HepG2 (cell line): ENCODE data around the gene CDR2L. TPM values are rescaled to one million over a fixed set of nuclear protein-coding genes. Genes with fewer than 3 reads are reported as not detected.

Experiments
- KLF11 ChIP-seq: IDR thresholded peaks from 2 replicates; pipeline ENCODE4 v1.6.1; 2016; ENCODE audit warnings: missing compliant biosample characterization
- NCOA1 ChIP-seq: sonication (generic); formaldehyde crosslinking; IDR thresholded peaks from 2 replicates; pipeline ENCODE4 v1.9.0; 2021; ENCODE audit warnings: missing genetic modification reagents
- RARG ChIP-seq: sonication (generic); formaldehyde crosslinking; IDR thresholded peaks from 2 replicates; pipeline ENCODE4 v1.4.0; 2020; ENCODE audit warnings: low read depth, mild to moderate bottlenecking, missing genetic modification reagents
- TOPORS ChIP-seq: sonication (generic); formaldehyde crosslinking; IDR thresholded peaks from 2 replicates; pipeline ENCODE4 v1.8.0; 2023; ENCODE audit warnings: mild to moderate bottlenecking, missing genetic modification reagents
- ZBTB14 ChIP-seq: sonication (generic); formaldehyde crosslinking; IDR thresholded peaks from 2 replicates; pipeline ENCODE4 v1.4.0; 2020; ENCODE audit warnings: missing genetic modification reagents
- ZFP36L1 ChIP-seq: sonication (generic); formaldehyde crosslinking; IDR thresholded peaks from 2 replicates; pipeline ENCODE4 v1.8.0; 2022; ENCODE audit warnings: mild to moderate bottlenecking, missing genetic modification reagents, moderate library complexity
- ZNF407 ChIP-seq: sonication (generic); formaldehyde crosslinking; IDR thresholded peaks from one replicate; pipeline ENCODE4 v1.5.1; 2020; ENCODE audit warnings: mild to moderate bottlenecking, missing genetic modification reagents; ENCODE audit errors: not compliant biosample characterization
- ZNF558 ChIP-seq: sonication (generic); formaldehyde crosslinking; IDR thresholded peaks from 2 replicates; pipeline ENCODE4 v1.9.0; 2022; ENCODE audit warnings: mild to moderate bottlenecking, missing genetic modification reagents, borderline replicate concordance
- ZNF775 ChIP-seq: sonication (generic); formaldehyde crosslinking; IDR thresholded peaks from 2 replicates; pipeline ENCODE4 v1.4.0; 2020; ENCODE audit warnings: missing genetic modification reagents, mild to moderate bottlenecking, moderate library complexity, borderline replicate concordance
- ZSCAN29 ChIP-seq: sonication (generic); formaldehyde crosslinking; conservative IDR thresholded peaks from 2 replicates; pipeline ENCODE4 v1.4.0; 2020; ENCODE audit warnings: mild to moderate bottlenecking, missing genetic modification reagents
- polyA plus RNA-seq, 8 experiments: library from polyadenylated mRNA; depleted of rRNA in 3 of 8; stranded (reverse) in 7 of 8; unstranded in 1 of 8; fragments of >200 nt; fragmentation: Illumina TruSeq in 4 of 8; extraction: Trizol in 4 of 8; gene quantifications; 2 replicates each; pipeline versions ENCODE4 v1.2.1 to v1.2.3, GENCODE V29; 2011 to 2016; ENCODE audit warnings: low read depth in 4 of 8, missing spikeins in 1 of 8, mixed read lengths in 1 of 8; ENCODE audit not compliant: insufficient read depth in 1 of 8
- total RNA-seq, 5 experiments: library from RNA; depleted of rRNA; stranded (reverse); fragments of >200 nt; fragmentation: Illumina TruSeq; extraction: Trizol; gene quantifications; 2 replicates each; pipeline ENCODE4 v1.2.3, GENCODE V29; 2016; ENCODE audit warnings: low read depth in 1 of 5
- TF ChIP-seq, protein P1 (sequence below): sonication (generic); formaldehyde crosslinking; conservative IDR thresholded peaks from 2 replicates; pipeline ENCODE4 v1.5.0; 2020; ENCODE audit warnings: missing genetic modification reagents
- TF ChIP-seq, protein P2 (sequence below): sonication (generic); formaldehyde crosslinking; IDR thresholded peaks from 2 replicates; pipeline ENCODE4; 2020; ENCODE audit warnings: missing genetic modification reagents, mild to moderate bottlenecking, borderline replicate concordance
- TF ChIP-seq, protein P3 (sequence below): IDR thresholded peaks from 2 replicates; pipeline ENCODE4 v1.6.1; 2016; ENCODE audit warnings: low read depth, borderline replicate concordance

CDR2L gene
- total and polyA plus RNA-seq, 2 of the 13 experiments (the other 11 are each of a cell fraction or from before 2014, with no cell fraction given): 1.9 to 2.1 TPM

- TF ChIP-seq, protein P1, sequence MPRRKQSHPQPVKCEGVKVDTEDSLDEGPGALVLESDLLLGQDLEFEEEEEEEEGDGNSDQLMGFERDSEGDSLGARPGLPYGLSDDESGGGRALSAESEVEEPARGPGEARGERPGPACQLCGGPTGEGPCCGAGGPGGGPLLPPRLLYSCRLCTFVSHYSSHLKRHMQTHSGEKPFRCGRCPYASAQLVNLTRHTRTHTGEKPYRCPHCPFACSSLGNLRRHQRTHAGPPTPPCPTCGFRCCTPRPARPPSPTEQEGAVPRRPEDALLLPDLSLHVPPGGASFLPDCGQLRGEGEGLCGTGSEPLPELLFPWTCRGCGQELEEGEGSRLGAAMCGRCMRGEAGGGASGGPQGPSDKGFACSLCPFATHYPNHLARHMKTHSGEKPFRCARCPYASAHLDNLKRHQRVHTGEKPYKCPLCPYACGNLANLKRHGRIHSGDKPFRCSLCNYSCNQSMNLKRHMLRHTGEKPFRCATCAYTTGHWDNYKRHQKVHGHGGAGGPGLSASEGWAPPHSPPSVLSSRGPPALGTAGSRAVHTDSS: no peak
- TF ChIP-seq, protein P2, sequence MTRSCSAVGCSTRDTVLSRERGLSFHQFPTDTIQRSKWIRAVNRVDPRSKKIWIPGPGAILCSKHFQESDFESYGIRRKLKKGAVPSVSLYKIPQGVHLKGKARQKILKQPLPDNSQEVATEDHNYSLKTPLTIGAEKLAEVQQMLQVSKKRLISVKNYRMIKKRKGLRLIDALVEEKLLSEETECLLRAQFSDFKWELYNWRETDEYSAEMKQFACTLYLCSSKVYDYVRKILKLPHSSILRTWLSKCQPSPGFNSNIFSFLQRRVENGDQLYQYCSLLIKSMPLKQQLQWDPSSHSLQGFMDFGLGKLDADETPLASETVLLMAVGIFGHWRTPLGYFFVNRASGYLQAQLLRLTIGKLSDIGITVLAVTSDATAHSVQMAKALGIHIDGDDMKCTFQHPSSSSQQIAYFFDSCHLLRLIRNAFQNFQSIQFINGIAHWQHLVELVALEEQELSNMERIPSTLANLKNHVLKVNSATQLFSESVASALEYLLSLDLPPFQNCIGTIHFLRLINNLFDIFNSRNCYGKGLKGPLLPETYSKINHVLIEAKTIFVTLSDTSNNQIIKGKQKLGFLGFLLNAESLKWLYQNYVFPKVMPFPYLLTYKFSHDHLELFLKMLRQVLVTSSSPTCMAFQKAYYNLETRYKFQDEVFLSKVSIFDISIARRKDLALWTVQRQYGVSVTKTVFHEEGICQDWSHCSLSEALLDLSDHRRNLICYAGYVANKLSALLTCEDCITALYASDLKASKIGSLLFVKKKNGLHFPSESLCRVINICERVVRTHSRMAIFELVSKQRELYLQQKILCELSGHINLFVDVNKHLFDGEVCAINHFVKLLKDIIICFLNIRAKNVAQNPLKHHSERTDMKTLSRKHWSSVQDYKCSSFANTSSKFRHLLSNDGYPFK: peak; percentile 45; the same call in 1 of the 2 replicates
- TF ChIP-seq, protein P3, sequence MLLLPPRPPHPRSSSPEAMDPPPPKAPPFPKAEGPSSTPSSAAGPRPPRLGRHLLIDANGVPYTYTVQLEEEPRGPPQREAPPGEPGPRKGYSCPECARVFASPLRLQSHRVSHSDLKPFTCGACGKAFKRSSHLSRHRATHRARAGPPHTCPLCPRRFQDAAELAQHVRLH (CRISPR knock-in tag): peak; percentile 77; the same call in 1 of the 2 replicates
- TF ChIP-seq KLF11 (CRISPR knock-in tag) (no peak), ZNF775 (CRISPR knock-in tag) (no peak), RARG (CRISPR knock-in tag) (no peak), ZFP36L1 (CRISPR knock-in tag) (no peak), NCOA1 (CRISPR knock-in tag) (no peak; the same call in 1 of the 2 replicates), ZNF558 (no peak), ZBTB14 (no peak), ZSCAN29 (0 out of 2 replicates have a peak, but pooled peaks have one; percentile 44), TOPORS (CRISPR knock-in tag) (no peak), ZNF407 (CRISPR knock-in tag) (peak; percentile 23)
Observed at GRCh38 chr17:74960570-74961342, 26.7 kb upstream of the CDR2L start (continued).
